Loucy (cell line): ENCODE results near the gene CLEC16A.

ENCODE experiments used
- H2AFZ ChIP-seq: fragments of 200-600 bp; sonication (generic); 2 replicates; pipeline ENCODE4 v1.6.0; 2016; ENCODE audit warnings: antibody characterized with exemption, mild to moderate bottlenecking, low read length, moderate library complexity
- H3F3A ChIP-seq: fragments of 200-600 bp; 2 replicates; pipeline ENCODE4 v1.6.0; 2016; ENCODE audit warnings: antibody characterized with exemption, low read depth, mild to moderate bottlenecking
- H3K27me3 ChIP-seq: fragments of 200-600 bp; sonication (generic); 2 replicates; pipeline ENCODE4 v1.6.1; 2014; ENCODE audit warnings: low read length, mild to moderate bottlenecking; ENCODE audit not compliant: insufficient read depth, poor library complexity, severe bottlenecking
- H3K36me3 ChIP-seq: fragments of 200-600 bp; sonication (generic); 2 replicates; pipeline ENCODE4 v1.6.1; 2016; ENCODE audit warnings: low read length; ENCODE audit not compliant: insufficient read depth
- H3K4me1 ChIP-seq: fragments of 200-600 bp; sonication (generic); 2 replicates; pipeline ENCODE4 v1.5.1; 2014; ENCODE audit warnings: low read length, mild to moderate bottlenecking; ENCODE audit not compliant: insufficient read depth, poor library complexity, severe bottlenecking
- H3K4me2 ChIP-seq: fragments of 200-600 bp; sonication (generic); 2 replicates; pipeline ENCODE4 v1.6.0; 2014; ENCODE audit warnings: antibody characterized with exemption, low read length, low read depth, mild to moderate bottlenecking; ENCODE audit not compliant: poor library complexity, severe bottlenecking
- H3K4me3 ChIP-seq: fragments of 200-600 bp; sonication (generic); 2 replicates; pipeline ENCODE4 v1.5.1; 2014; ENCODE audit warnings: low read length, mild to moderate bottlenecking, mixed read lengths; ENCODE audit not compliant: poor library complexity, severe bottlenecking
- H3K79me2 ChIP-seq: fragments of 200-600 bp; sonication (generic); 2 replicates; pipeline ENCODE4 v1.6.1; 2014; ENCODE audit warnings: low read length; ENCODE audit not compliant: insufficient read depth
- H3K9ac ChIP-seq: fragments of 200-600 bp; sonication (generic); 2 replicates; pipeline ENCODE4 v1.6.0; 2014; ENCODE audit warnings: mild to moderate bottlenecking, low read depth, low read length, moderate library complexity; ENCODE audit not compliant: poor library complexity, severe bottlenecking
- H3K9me2 ChIP-seq: fragments of 200-600 bp; sonication (generic); replicated peaks from 2 replicates; pipeline ENCODE4 v1.6.1; 2016; ENCODE audit warnings: low read depth, low read length, mixed read lengths
- H3K9me3 ChIP-seq: fragments of 200-600 bp; sonication (generic); 2 replicates; pipeline ENCODE4 v1.6.1; 2014; ENCODE audit warnings: mild to moderate bottlenecking, antibody characterized with exemption, low read length, low read depth; ENCODE audit not compliant: insufficient read depth
- H4K20me1 ChIP-seq: fragments of 200-600 bp; sonication (generic); 2 replicates; pipeline ENCODE4 v1.6.0; 2014; ENCODE audit warnings: antibody characterized with exemption, low read length, mild to moderate bottlenecking; ENCODE audit not compliant: insufficient read depth, poor library complexity, severe bottlenecking
- EZH2phosphoT487 ChIP-seq: fragments of 200-600 bp; IDR thresholded peaks from 2 replicates; pipeline ENCODE4 v1.6.1; 2018; ENCODE audit warnings: antibody characterized with exemption, mild to moderate bottlenecking, moderate library complexity, borderline replicate concordance
- TF ChIP-seq, protein P1 (sequence below): fragments of 200-600 bp; sonication (generic); conservative IDR thresholded peaks from 2 replicates; pipeline ENCODE4 v1.5.1; 2014; ENCODE audit warnings: mild to moderate bottlenecking, antibody characterized with exemption, low read length

Gene CLEC16A

DNA sequence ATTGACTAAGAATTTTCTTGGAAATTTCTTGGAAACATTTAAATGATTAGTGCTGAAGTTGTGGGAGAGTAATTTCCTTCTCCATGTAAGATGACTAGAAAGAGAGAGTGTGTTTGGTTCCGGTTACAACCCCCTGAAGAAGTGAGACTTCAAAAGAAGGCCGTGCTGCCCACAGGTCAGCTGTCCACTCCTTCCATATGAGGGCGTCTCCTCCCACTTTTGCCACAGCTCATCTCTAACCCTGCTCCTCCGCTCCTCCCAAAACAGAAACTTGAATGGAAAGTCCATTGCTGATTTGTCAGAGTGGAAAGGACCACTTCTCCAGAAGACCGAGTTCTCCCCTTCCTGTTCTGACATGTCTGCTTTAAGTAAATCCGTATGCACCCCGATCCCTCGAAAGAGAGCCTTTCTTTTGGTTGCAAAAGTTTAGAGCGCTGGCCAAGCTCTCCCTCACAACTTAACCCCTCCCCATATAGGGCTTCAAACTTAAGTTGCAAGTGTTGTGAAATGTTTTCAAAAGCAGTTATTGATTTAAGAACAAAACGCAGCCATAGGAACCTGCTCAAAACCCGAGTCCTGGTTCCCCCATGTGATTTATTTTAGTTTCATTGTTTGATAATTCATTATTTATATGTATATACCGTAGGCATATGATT lies 182.2 kb downstream of the CLEC16A start:
- Histone ChIP-seq H2AFZ (no peak overlapping the region), H3K36me3 (peaks cover 12% of the 10 kb centered on the region; the same call in 1 of the 2 replicates), H3K79me2 (no peaks in the 10 kb centered on the region), H3K4me1 (no peaks in the 10 kb centered on the region), H3K9ac (no peak overlapping the region), H4K20me1 (no peaks in the 10 kb centered on the region), H3K4me2 (no peak overlapping the region), H3K4me3 (no peak overlapping the region), H3F3A (no peaks in the 10 kb centered on the region), H3K27me3 (no peaks in the 10 kb centered on the region), H3K9me3 (no peaks in the 10 kb centered on the region), H3K9me2 (no peaks in the 10 kb centered on the region)
- TF ChIP-seq, protein P1, sequence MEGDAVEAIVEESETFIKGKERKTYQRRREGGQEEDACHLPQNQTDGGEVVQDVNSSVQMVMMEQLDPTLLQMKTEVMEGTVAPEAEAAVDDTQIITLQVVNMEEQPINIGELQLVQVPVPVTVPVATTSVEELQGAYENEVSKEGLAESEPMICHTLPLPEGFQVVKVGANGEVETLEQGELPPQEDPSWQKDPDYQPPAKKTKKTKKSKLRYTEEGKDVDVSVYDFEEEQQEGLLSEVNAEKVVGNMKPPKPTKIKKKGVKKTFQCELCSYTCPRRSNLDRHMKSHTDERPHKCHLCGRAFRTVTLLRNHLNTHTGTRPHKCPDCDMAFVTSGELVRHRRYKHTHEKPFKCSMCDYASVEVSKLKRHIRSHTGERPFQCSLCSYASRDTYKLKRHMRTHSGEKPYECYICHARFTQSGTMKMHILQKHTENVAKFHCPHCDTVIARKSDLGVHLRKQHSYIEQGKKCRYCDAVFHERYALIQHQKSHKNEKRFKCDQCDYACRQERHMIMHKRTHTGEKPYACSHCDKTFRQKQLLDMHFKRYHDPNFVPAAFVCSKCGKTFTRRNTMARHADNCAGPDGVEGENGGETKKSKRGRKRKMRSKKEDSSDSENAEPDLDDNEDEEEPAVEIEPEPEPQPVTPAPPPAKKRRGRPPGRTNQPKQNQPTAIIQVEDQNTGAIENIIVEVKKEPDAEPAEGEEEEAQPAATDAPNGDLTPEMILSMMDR = no peak
- no peak for TF ChIP-seq EZH2phosphoT487

DNA sequence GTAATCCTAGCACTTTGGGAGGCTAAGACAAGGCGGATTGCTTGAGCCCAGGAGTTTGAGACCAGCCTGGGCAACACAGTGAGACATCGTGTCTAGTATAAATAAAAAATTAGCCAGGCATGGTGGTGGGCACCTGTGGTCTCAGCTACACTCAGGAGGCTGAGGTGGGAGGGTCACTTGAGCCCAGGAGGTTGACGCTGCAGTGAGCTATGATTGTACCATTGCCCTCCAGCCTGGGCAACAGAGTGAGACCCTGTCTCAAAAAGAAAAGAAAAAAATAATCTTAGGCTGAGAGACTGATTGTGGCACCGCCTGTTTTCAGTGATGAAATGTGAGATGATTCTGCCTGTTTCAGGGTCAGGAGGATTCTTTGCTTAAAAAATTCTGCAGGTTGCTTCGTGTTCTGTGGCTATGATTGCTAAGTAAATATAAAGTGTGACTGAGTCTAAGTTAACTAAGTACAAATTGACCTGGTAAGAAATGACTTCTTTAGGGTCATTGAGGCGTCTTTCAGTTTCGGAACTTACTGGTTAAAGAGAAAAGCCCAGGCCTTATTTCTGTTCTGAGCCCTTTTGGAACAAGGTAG lies 183.3 kb downstream of the CLEC16A start:
- TF ChIP-seq, protein P1 = no peak
- no peak for TF ChIP-seq EZH2phosphoT487
- peaks cover 12% of the 10 kb centered on the region; the same call in 1 of the 2 replicates for H3K36me3 ChIP-seq

DNA sequence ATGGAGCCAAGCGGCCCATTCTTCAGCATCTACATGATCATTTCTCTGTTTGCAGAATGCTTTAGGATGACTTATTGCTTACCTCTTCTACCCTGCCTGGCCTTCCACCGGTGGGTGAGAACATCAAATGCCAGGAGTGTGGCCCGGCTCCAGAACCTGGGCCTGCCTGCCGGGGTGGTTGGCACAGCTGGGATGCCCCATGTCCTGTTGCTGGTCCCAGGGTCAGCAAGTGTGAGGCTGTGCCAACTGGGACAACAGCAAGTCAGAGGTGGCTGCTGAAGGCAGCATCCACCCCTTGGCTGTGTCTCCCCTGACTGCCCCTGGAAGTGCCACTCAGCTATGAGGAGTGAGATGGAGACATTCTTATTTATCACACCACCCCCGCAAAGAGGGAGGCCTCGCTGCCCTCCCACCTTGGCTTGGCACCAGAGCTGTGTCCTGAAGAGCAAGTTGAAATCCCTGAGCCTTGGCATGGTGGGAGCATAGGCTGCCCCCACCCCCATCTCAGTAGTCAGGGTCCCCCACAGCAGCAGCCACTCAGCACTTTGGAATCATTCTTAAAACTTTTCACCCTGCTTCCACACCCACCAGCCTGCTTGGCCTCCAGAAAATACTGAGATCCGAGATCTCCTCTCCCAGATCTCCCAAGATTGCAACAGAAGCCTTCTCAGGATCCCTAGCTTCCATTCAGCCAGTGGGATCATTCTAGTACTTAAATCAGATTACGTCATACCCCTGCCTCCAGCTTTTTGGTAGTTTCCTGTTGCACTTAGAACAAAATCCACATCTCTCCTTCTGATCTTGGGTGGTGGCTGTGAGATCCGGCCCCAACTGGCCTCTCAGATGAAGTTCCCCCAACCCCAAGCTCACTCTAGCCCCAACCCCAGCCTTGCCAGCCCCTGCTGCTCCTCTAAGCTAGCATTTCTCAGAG lies 184.1 kb downstream of the CLEC16A start:
- Histone ChIP-seq H3K4me3 (no peak overlapping the region), H3F3A (no peaks in the 10 kb centered on the region), H3K36me3 (peaks cover 12% of the 10 kb centered on the region; the same call in 1 of the 2 replicates), H3K79me2 (no peaks in the 10 kb centered on the region), H3K27me3 (no peaks in the 10 kb centered on the region), H3K4me2 (no peak overlapping the region), H3K4me1 (no peaks in the 10 kb centered on the region), H3K9me2 (no peaks in the 10 kb centered on the region), H4K20me1 (no peaks in the 10 kb centered on the region), H3K9ac (no peak overlapping the region), H3K9me3 (no peaks in the 10 kb centered on the region), H2AFZ (no peak overlapping the region)
- TF ChIP-seq, protein P1 = no peak
- TF ChIP-seq EZH2phosphoT487 = no peak

More for the DNA sequence above, 183.3 kb downstream of the CLEC16A start:
- Histone ChIP-seq H2AFZ (no peak overlapping the region), H3K79me2 (no peaks in the 10 kb centered on the region), H3K9ac (no peak overlapping the region), H3K4me3 (no peak overlapping the region), H3K27me3 (no peaks in the 10 kb centered on the region), H3K9me3 (no peaks in the 10 kb centered on the region), H4K20me1 (no peaks in the 10 kb centered on the region), H3F3A (no peaks in the 10 kb centered on the region), H3K9me2 (no peaks in the 10 kb centered on the region), H3K4me2 (no peak overlapping the region), H3K4me1 (no peaks in the 10 kb centered on the region)
